Breast epithelium (tissue), 4 donors: ENCODE results near the gene S100A1. TPM values are rescaled to one million over a fixed set of nuclear protein-coding genes. Genes with fewer than 3 reads are reported as not detected.

Experiments used
- DNase-seq, 2 donors: peaks; one replicate each; pipeline ENCODE4 v3.0.0-alpha.2; 2019; ENCODE audit warnings: low spot score in 2 of 2
- H3K27ac ChIP-seq, 2 donors: fragments of 200-600 bp; sonication (generic) in 1 of 2; one replicate each; pipeline ENCODE4 v1.5.1; 2016 to 2019; ENCODE audit warnings: mild to moderate bottlenecking in 1 of 2
- H3K27me3 ChIP-seq, 2 donors: fragments of 200-600 bp; sonication (generic) in 1 of 2; one replicate each; pipeline versions ENCODE4 v1.5.1 to v1.6.0; 2017 to 2019; ENCODE audit warnings: control low read depth in 1 of 2, mild to moderate bottlenecking in 1 of 2
- H3K36me3 ChIP-seq: fragments of 200-600 bp; one replicate; pipeline ENCODE4 v1.5.1; 2019
- H3K4me1 ChIP-seq, 2 donors: fragments of 200-600 bp; sonication (generic); one replicate each; pipeline ENCODE4 v1.5.1; 2016 to 2019; ENCODE audit warnings: control low read depth in 1 of 2
- H3K4me3 ChIP-seq, 3 donors: fragments of 200-600 bp; sonication (generic); 1 replicate in 2 of 3; 2 replicates in 1 of 3; pipeline ENCODE4 v1.5.1; 2016 to 2019; ENCODE audit warnings: mild to moderate bottlenecking in 3 of 3, moderate library complexity in 2 of 3
- H3K9me3 ChIP-seq, 2 donors: fragments of 200-600 bp; sonication (generic) in 1 of 2; one replicate each; pipeline ENCODE4 v1.5.1; 2016 to 2019; ENCODE audit warnings: control low read depth in 1 of 2
- CTCF ChIP-seq, 3 donors: fragments of 450-650 bp; IDR thresholded peaks; one replicate each; pipeline ENCODE4 v1.5.1; 2016 to 2017; ENCODE audit warnings: antibody characterized with exemption in 3 of 3, mild to moderate bottlenecking in 3 of 3, moderate library complexity in 3 of 3
- POLR2A ChIP-seq: fragments of 450-650 bp; IDR thresholded peaks from one replicate; pipeline ENCODE4 v1.6.1; 2016; ENCODE audit warnings: antibody characterized with exemption, mild to moderate bottlenecking, moderate library complexity
- POLR2AphosphoS5 ChIP-seq, 3 donors: sonication (generic); formaldehyde crosslinking; IDR thresholded peaks; one replicate each; pipeline ENCODE4 v1.6.1; 2017; ENCODE audit warnings: antibody characterized with exemption in 3 of 3
- intact Hi-C: fragments of 100-400 bp; cut with DNase I; formaldehyde crosslinking; loops from one replicate; pipeline ENCODE4 v1.15.1; 2023; ENCODE audit warnings: low total_unique reads
- total RNA-seq, 3 donors: library from RNA; depleted of rRNA; stranded (reverse); fragments of >200 nt; gene quantifications; one replicate each; pipeline ENCODE4 v1.1.0, GENCODE V29; 2016

Gene S100A1
- total RNA-seq, 3 donors from 2014 or later, result 6.1 to 40.0 (median 28.5) TPM

- peak; percentile 37 to 66 (median 47) for TF ChIP-seq CTCF (IDR thresholded peaks at IDR 0.05)
- TF ChIP-seq POLR2A, result no peak
- TF ChIP-seq POLR2AphosphoS5 (IDR thresholded peaks at IDR 0.05), result peak in 1 of 3 donors; percentile 31
- Histone ChIP-seq H3K4me1 (peaks cover 5 to 23% of the 10 kb centered on the region in 2 donors), H3K27ac (peak overlapping the region; percentile 82 to 84), H3K27me3 (no peaks in the 10 kb centered on the region), H3K36me3 (no peaks in the 10 kb centered on the region), H3K4me3 (no peak overlapping the region), H3K9me3 (no peaks in the 10 kb centered on the region)
- DNase-seq, result peak in 1 of 2 donors; percentile 66
- intact Hi-C loops, result no loop called here
Observed at GRCh38 chr1:153617663-153618062, 10.6 kb upstream of the S100A1 start.

GRCh38 chr1:153619171-153619570 is 9.1 kb upstream of the S100A1 start:
- no peak for TF ChIP-seq POLR2AphosphoS5 (IDR thresholded peaks at IDR 0.05)
- no peak for TF ChIP-seq CTCF (IDR thresholded peaks at IDR 0.05)
- TF ChIP-seq POLR2A, result no peak
- no peaks in the 10 kb centered on the region for H3K36me3 ChIP-seq
- H3K4me1 ChIP-seq, result peaks cover 5 to 18% of the 10 kb centered on the region in 2 donors
- peak overlapping the region in 1 of 2 donors; percentile 45 for H3K27ac ChIP-seq
- no peak for DNase-seq
- intact Hi-C loops, result no loop called here
- H3K4me3 ChIP-seq, result no peak overlapping the region
- H3K9me3 ChIP-seq, result no peaks in the 10 kb centered on the region
- no peaks in the 10 kb centered on the region for H3K27me3 ChIP-seq

- Histone ChIP-seq H3K4me3 (no peak overlapping the region), H3K36me3 (no peaks in the 10 kb centered on the region), H3K4me1 (peaks cover 0 to 3% of the 10 kb centered on the region in 2 donors), H3K27ac (no peak overlapping the region), H3K27me3 (no peaks in the 10 kb centered on the region), H3K9me3 (no peaks in the 10 kb centered on the region)
- TF ChIP-seq CTCF (IDR thresholded peaks at IDR 0.05) (no peak), POLR2A (no peak), POLR2AphosphoS5 (IDR thresholded peaks at IDR 0.05) (no peak)
- intact Hi-C loops, result loop anchor here (10.0 kb wide), 1 partner anchor 48 kb away; no protein-coding TSS in a partner anchor
- DNase-seq, result no peak
Observed at GRCh38 chr1:153623101-153623500, 5.1 kb upstream of the S100A1 start.

- no peak for DNase-seq
- Histone ChIP-seq H3K27me3 (no peaks in the 10 kb centered on the region), H3K4me3 (peak overlapping the region in 1 of 3 donors; percentile 74), H3K27ac (peak overlapping the region in 1 of 2 donors; percentile 97), H3K4me1 (peaks cover 0 to 3% of the 10 kb centered on the region in 2 donors), H3K36me3 (no peaks in the 10 kb centered on the region), H3K9me3 (no peaks in the 10 kb centered on the region)
- intact Hi-C loops, result loop anchor here (10.0 kb wide), 1 partner anchor 50 kb away; no protein-coding TSS in a partner anchor
- TF ChIP-seq POLR2A (no peak), POLR2AphosphoS5 (IDR thresholded peaks at IDR 0.05) (no peak), CTCF (IDR thresholded peaks at IDR 0.05) (no peak)
Observed at GRCh38 chr1:153624965-153625611, 3.1 kb upstream of the S100A1 start.

- no peaks in the 10 kb centered on the region for H3K36me3 ChIP-seq
- DNase-seq, result no peak
- H3K4me3 ChIP-seq, result peak overlapping the region; percentile 56 to 74 (median 61)
- peaks cover 0 to 3% of the 10 kb centered on the region in 2 donors for H3K4me1 ChIP-seq
- no peaks in the 10 kb centered on the region for H3K9me3 ChIP-seq
- TF ChIP-seq CTCF (IDR thresholded peaks at IDR 0.05), result no peak
- TF ChIP-seq POLR2A, result no peak
- no peak for TF ChIP-seq POLR2AphosphoS5 (IDR thresholded peaks at IDR 0.05)
- no peaks in the 10 kb centered on the region for H3K27me3 ChIP-seq
- H3K27ac ChIP-seq, result peak overlapping the region; percentile 96 to 97
- intact Hi-C loops, result loop anchor here (10.0 kb wide), 1 partner anchor 52 kb away; no protein-coding TSS in a partner anchor
Observed at GRCh38 chr1:153626477-153626903, 1.7 kb upstream of the S100A1 start.
